NCI-H1694 (cell line): Measurements from ENCODE around the gene TIPIN.
"Not testable (repeated sequence)": the region's sequence is repeated elsewhere in the genome, so short reads cannot be mapped to it uniquely, and the experiment has no call there.

Experiments
- DNase-seq: peaks from one replicate; lab custom pipeline; 2025; lab: John Stamatoyannopoulos, UW

The TIPIN gene

GRCh38 chr15:66386204-66387123 lies 30.0 kb upstream of the TIPIN start, which contains the start of gene MAP2K1:
Gene MAP2K1, plus strand, starts transcription at chr15:66386912. Its CDS starts 436 bp downstream, at chr15:66387348.
- DNase-seq: peak; percentile 86

- DNase-seq: not testable (repeated sequence)
Observed at GRCh38 chr15:66381376-66381775, 24.9 kb upstream of the TIPIN start.

- DNase-seq: no peak
Observed at GRCh38 chr15:66378814-66379430, 22.4 kb upstream of the TIPIN start.

- no peak for DNase-seq
Observed at GRCh38 chr15:66374179-66374578, 17.7 kb upstream of the TIPIN start.

GRCh38 chr15:66369773-66370651 lies 13.5 kb upstream of the TIPIN start:
- no peak for DNase-seq

- no peak for DNase-seq
Observed at GRCh38 chr15:66364944-66365528, 8.6 kb upstream of the TIPIN start.

GRCh38 chr15:66362776-66363175 lies 6.3 kb upstream of the TIPIN start:
- DNase-seq: no peak

GRCh38 chr15:66361745-66362460 lies 5.4 kb upstream of the TIPIN start:
- DNase-seq: not testable (repeated sequence)

GRCh38 chr15:66359740-66360139 lies 3.3 kb upstream of the TIPIN start:
- DNase-seq: no peak

GRCh38 chr15:66356077-66356358 lies 467 bp downstream of the TIPIN start:
- DNase-seq: peak; percentile 52

GRCh38 chr15:66348530-66348929 lies 8.0 kb downstream of the TIPIN start:
- DNase-seq: not testable (repeated sequence)

- no peak for DNase-seq
Observed at GRCh38 chr15:66328771-66329170, 27.7 kb downstream of the TIPIN start.

GRCh38 chr15:66327736-66328135 lies 28.7 kb downstream of the TIPIN start:
- DNase-seq: no peak

- DNase-seq: no peak
Observed at GRCh38 chr15:66326051-66326450, 30.4 kb downstream of the TIPIN start.

- DNase-seq: no peak
Observed at GRCh38 chr15:66323312-66323928, 33.1 kb downstream of the TIPIN start.

GRCh38 chr15:66312144-66312543 lies 44.3 kb downstream of the TIPIN start:
- no peak for DNase-seq

- DNase-seq: no peak
Observed at GRCh38 chr15:66310786-66311185, 45.7 kb downstream of the TIPIN start.

GRCh38 chr15:66309828-66310227 lies 46.7 kb downstream of the TIPIN start:
- no peak for DNase-seq

GRCh38 chr15:66308531-66308930 lies 48.0 kb downstream of the TIPIN start:
- no peak for DNase-seq

GRCh38 chr15:66306381-66306780 lies 50.1 kb downstream of the TIPIN start:
- no peak for DNase-seq

- not testable (repeated sequence) for DNase-seq
Observed at GRCh38 chr15:66304425-66304824, 52.1 kb downstream of the TIPIN start.
